ENCODE results near the gene GMPPA.

GMPPA gene

DNA sequence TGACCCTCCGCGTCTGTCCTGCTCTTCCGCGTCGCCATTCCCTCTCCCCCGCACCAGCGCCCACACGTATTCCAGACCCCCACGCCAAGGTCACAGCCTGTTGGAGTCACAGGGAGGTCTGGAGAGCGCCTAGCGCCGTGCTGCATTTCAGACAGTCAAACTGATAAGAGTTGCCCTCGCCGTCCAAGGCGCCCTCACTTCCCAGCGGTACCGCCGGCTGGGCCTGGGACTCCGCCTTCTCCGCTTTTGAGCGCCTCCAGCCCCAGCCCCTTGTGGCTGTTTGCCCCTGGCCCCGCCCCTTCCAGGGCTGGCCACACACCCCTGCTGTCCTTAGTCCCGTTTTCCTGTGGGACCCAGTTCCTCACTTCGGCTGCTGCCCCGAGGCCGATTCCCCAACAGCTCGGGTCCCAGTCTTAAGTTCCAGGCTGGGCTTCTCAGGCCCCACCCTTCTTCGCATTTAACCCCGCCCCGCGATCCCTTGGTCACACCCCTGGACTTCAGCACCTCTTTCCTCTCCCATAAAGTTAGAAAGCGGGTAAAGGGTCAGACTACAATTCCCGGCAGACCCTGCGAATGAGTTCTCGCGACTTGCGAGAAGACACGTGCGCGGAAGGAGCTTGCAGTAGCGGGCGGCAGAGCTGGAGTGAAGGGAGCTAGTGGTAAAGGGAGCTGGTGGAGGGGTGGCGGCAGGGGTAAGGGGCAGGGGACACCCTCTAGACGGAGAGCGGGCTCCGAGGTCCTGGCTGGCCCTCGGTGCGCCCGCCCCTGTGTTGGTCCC lies at the start of gene GMPPA:
GMPPA (plus strand) TSS at position 612 of the 778 bp plus-strand sequence. CDS start 1,085 bp downstream, outside the sequence.
- peak; percentile 90 to 93 for DNase-seq

DNA sequence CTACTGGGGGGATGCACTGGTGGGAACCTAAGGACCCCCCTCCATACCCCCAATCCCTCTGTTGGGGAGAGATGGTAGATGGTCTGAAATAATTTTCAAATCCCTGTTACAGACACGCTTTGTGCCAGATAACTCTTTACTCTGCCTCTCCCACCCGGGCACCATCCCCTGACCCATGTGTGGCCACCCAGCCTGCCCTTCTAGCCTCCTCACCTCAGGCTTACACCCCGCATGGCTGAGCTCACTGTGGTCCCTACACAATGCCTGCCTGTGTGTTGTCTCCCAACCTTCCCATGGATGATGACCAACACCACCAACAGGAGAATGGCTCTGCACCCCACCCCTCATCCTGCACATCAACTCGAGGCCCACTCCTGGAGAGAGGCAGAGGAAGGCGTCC lies 49.1 kb upstream of the GMPPA start:
- no peak for DNase-seq

DNA sequence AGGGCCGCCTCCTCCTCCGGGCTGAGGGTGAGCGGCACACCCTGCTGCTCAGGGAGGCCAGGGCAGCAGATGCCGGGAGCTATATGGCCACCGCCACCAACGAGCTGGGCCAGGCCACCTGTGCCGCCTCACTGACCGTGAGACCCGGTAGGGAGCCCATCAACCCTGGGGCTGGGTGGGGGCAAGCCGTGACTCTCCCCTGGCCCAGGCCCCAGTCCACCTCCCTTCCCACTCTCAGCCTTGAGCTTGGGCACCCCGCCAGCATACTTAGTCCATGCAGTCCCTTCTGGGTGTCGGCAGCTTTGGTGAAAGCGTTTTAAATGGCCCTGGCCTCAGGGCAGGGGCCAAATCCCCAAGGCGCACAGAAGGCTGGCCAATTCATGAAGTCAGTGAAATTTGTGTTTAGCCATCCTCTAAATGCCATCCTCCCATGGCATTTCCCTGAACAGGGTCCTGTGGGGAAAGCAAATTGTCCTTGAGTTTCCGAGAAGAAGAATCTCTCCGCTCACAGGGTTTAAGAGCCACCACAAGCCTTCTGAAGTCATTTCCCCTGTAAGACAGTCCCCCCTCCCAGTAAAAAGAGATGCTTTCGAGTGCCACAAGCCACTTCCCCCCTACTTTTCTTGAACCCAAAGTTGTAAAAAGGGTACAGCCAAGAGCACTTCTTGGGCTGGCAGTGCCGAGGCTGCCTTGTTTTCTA lies 46.9 kb upstream of the GMPPA start:
- DNase-seq: no peak

DNA sequence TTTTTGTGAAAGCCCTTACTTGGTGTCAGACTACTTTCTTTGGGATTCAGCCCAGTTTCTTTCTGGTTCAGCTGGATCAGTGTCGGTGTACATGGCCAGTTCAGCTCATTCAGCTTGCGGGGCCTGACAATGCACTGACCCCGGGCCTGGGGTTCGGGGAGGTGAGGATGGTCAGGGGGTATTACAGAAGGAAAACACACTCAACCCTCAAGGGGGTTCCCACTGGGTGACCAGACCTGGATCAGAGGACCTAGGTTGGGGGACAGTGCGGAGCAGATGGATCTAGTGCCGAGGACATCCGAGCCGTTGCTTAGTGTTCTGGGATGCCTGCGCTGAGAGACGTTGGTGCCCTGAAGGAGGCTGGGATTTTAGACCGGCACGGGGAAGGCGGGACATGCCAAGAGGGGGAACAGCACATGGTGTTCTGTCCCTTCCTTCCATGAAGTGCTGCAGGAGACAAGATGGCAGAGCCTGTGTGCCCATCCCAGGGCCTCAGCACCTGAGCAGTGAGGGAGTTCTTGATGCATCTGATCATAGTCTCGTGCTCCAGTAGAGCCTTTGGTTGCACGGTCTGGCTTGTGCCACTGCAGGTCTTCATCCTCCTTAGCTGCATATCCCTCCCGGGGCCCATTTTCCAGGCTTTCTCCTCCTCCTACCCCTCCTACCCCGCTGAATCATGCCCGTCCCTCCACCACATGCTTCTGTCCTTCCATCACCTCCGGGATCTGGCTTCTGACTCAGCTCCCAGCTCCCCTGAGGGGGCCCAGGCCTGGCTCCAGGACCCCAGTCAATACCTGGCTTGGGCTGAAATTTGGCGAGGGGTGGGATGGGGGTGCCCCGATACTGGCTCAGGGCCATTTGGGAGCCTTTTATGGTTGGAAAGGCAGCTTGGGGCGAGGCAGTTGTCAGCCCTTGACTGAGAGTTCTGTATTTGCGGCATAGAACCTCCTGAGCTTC lies 46.1 kb upstream of the GMPPA start:
- DNase-seq: no peak

DNA sequence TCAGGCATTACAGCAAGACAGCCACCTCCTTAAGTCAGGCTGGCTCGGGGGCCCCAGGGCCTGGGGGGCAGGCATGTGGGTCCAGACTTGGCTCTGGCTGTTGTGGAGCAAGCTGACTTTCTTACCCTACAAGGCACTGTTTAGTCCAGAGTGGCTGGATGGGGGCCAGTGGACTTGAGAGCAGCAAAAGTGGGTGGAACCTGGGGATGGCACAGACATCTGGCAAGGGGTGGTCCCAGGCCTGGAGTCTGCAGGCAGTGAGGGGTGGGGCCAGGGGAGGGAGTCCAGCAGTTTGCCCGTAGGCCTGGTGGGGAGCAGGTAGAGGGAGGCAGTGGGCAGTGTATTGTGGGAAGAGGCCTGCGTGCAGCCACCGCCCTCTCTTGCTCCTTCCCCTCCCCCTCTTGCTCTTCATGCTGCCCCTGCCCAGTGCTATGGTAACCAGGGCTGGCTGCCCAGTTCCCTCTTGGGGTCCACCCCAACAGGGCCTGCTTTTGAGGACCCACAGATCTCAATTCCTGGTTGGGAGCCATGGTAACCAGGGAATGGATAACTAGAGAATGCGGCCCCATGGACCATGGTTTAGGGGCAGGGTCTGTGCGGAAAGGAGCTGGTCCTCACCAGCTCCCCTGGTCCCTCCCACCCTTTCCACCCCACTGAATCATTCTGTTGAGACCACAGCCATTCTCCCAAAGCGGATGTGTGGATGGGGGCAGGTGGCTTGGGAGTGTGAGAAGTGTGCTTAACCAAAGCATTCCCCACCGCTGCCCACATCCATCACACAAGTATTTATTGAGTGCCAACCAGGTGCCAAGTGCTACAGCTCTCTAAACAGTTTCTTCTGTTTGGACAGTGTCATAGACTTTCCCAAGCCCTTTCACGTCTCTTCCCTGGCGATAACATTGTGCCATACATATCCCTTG lies 44.8 kb upstream of the GMPPA start:
- no peak for DNase-seq

DNA sequence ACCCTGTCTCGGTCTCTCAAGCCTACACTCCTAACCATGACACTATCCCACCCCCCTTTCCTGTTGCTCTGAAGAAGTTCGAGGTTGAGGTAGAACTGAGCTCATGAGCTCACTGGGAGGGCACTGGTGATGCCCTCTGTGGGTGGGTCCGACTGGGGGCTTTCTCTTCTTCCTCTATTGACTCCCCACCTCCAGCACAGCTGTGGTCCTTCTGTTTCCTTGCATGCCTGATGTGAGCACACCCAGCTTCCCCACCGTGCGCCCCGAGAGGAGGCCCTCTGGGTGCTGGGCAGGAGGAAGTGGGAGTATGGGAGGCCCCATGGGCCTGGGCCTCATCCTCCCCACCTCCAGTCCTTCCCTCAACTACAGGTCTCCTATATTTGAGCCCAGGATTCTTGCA lies 43.1 kb upstream of the GMPPA start:
- no peak for DNase-seq

DNA sequence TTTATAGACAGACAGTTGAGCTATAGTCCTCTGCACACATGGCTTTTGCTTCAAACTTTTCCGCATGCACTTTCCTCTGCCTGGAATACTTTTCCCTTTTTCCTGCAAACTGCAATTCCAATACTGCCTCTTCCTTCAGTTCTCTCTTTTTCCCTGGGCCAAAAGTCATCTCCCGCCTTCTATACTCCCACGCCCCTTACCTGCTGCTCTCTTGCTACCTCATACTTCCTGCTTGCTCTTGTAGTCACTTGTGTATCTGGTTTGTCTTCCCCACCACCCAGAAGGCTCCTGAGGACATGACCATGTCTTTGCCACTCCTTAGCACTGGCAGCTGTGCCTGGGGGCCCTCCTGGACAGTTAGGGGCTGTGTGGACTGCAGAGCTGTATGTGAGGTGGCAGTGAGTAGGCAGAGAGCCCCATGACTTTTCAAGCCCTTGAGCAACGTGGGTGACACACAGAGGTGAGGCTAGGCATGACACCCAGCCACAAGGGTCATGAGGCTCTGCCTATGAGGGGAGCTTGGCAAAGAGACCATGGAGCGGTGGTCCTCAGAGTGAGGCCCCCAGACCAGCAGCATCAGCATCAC lies 40.8 kb upstream of the GMPPA start:
- DNase-seq: no peak

DNA sequence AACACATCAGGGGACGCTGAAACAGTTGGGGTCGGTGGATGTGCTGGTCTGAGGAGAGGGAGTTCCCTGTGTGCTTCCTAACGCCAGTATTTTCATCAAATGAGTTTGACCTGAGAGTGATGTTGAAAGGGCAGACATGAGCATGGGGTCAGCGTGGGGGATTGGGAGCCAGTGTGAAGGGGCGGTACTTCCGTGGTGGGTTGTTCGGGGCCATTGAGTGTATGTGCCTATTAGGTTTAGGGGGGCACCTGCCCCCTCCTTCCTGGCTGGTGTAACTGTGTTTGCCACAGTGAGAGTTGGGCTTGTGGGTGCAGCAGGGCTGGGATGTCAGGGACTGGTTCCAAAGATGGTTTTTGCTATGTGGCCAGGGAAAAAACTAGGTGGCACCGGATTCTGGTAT lies 39.7 kb upstream of the GMPPA start:
- DNase-seq: no peak

DNA sequence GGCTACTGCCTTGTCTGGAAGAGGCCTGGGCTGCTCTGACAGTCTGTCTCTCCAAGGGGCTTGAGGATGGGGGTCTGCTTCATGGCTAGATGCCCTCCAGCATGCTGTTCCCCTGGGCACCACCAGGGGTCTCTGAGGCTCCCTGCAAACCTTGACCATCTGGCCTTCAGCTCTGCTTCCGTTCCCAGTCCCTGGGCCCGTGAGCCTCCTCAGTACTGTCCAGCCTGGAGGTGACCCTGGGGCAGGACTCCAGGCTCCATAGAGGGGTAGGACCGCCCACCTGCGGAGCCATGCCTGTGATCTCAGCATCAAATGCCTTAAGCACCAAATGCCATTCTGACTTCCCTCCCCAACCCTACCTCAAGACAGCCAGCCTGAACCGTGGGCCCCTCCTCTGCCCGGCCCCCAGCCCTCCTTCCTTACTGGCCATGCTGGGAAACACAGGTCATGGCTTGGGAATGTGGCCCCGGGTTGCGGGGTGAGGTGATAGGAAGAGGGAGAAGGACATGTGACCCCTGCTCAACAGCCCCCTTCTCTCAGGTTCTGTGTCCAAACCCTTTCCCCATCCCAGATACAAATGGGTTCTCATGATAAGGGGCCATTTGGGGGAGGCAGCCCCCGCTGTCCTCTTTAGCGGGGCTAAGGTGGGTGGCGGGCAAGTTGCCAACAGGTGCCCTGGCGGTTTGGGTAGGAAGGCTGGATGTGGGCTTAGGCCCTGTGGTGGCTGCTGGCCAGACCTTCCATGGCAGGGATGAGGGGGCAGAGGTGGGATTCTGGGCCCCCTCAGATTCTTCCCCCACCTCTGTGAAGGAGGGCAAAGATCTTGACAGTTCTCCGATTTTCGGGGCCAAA lies 39.0 kb upstream of the GMPPA start:
- peak; percentile 22 to 26 for DNase-seq

DNA sequence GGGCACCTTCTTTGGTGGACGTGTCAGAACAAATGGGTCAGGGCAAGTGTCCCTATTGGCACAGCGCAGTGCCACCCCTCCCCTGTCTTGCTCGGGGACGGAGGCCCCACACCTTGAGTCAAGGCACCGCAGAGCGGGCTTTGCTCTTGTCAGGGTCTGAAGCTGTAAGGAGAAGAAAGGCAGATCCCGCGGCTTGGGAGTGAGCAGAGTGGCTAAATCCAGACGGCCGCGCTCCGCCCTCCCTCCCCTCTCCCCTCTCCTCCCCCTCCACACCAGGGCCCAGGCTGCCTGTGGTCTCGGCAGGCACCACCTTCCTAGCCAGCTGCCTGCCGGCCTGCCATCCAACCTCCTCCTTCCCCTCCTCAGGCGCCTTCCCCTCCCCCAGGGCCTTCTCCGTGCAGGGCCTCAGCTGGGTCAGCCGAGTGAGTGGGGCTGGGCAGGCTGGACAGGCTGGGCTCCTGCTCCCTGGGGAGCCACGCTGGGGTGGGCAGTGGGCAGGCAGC lies 38.2 kb upstream of the GMPPA start:
- DNase-seq: no peak

DNA sequence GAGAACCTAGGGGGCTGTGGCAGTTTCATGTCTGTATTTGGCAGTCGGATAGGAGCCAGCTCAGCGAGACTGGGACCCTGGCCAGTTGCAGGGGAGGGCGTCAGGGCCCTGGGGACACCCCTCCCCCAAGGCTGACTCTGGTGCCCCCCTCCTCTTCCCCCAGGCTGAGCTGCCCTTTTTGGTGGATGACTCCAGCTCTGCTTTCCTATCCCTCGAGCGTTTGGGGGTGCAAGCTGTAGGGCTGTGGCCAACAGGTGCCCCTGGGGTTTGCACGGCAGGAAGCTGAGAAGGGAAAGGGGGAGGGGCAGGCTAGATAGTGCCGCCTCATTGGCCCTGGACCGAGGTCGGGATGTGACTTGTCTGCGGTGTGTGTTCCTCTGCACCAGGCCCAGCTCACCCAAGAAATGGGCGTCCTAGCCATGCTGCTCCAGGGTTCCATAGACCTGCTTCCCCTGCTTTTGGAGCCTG lies 37.6 kb upstream of the GMPPA start:
- no peak for DNase-seq

DNA sequence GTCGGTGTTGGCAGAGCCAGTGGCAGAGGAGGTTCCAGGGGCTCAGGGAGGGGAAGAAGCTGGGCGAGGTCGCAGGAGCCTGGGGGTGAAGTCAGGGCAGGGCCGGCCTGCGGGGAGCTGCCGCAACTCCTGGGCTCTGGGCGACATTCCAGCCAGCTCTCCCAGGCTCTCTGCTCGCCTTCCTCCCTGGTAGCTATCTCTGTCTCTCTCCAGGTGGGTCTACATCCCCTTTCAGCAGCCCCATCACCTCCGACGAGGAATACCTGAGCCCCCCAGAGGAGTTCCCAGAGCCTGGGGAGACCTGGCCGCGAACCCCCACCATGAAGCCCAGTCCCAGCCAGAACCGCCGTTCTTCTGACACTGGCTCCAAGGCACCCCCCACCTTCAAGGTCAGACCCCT lies 37.0 kb upstream of the GMPPA start:
- DNase-seq: no peak

DNA sequence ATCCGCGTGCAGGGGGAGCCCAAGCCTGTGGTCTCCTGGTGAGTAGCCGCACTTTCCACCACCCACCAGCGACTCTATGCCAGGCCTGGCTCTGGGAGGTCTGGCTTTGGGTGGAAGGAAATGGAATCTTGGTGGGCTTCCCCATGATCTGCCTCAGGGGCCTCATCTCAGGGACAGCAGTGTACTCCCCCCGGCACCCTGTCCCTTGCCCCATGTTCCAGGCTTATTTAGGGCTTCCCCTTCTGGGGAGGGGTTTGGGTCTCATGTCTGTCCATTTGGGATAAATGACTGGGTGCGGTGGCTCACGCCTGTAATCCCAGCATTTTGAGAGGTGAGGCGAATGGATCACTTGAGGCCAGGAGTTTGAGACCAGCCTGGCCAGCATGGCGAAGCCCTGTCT lies 36.3 kb upstream of the GMPPA start:
- no peak for DNase-seq

DNA sequence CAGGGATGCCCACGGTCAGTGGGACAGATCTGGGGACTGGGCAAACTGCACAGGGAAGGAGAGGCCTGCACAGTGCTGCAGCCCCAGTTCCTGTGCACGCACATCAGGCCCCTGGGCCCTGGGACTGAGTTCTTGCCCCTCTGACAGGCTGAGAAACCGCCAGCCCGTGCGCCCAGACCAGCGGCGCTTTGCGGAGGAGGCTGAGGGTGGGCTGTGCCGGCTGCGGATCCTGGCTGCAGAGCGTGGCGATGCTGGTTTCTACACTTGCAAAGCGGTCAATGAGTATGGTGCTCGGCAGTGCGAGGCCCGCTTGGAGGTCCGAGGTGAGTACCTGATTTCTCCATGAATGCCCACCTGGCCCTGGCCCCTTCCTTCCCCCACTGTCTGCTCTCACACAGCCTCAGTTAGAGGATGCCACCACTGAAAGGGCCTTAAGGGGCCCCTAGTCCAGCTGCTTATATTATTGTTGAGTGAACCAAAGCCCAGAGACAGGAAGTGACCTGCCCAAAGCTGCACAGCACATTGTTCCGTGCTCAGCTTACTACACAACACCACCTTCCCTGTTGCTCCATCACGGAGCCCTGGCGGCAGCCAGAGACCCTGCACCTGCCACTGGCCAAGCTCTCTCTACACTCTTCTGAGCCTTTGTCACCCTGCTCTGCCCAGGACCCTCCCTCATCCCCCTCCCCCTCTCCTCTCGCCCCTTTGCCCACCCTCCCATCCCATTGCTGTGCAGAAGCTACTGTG lies 34.2 kb upstream of the GMPPA start:
- DNase-seq: no peak

DNA sequence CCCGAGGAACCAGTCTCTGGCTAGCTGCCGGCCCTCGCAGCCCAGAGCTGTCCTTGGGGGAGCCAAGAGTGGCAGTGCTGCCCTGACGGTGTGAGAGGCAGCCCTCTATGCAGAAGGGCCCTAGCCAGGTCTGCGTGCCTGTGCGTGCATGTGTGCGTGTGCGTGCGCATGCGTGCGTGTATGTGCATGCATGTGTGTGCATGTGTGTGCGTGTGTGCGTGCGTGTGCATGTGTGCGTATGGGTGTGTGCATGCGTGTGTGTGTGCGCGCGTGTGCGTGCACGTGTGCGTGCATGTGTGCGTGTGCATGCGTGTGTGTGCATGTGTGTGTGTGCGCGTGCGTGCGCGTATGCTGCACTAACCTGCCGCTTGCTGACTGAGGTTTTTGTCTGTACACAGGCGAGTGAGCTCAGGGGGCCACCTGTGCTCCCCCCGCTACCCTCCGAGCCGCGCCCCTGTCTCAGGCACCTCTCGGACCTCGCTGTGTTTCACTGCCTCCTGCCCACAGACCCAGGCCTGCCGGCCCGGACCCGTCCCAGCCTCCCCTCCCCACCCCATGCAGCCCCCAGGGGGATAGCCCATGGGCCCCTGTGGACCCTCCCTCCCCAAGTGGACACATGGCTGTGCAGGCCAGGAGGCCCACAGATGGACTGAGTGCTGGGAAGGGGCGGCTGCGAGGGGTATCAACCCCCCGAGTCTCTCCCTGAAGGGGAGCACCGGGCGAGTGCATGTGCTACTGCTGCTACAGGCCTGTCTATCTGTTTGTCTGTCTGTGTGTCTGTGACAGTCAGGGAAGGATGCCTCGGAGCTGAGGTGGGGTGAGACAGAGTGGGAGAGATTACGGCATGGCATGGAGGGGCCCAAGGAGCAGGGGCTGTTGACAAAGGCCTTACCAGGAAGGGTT lies 32.8 kb upstream of the GMPPA start:
- DNase-seq: no peak

DNA sequence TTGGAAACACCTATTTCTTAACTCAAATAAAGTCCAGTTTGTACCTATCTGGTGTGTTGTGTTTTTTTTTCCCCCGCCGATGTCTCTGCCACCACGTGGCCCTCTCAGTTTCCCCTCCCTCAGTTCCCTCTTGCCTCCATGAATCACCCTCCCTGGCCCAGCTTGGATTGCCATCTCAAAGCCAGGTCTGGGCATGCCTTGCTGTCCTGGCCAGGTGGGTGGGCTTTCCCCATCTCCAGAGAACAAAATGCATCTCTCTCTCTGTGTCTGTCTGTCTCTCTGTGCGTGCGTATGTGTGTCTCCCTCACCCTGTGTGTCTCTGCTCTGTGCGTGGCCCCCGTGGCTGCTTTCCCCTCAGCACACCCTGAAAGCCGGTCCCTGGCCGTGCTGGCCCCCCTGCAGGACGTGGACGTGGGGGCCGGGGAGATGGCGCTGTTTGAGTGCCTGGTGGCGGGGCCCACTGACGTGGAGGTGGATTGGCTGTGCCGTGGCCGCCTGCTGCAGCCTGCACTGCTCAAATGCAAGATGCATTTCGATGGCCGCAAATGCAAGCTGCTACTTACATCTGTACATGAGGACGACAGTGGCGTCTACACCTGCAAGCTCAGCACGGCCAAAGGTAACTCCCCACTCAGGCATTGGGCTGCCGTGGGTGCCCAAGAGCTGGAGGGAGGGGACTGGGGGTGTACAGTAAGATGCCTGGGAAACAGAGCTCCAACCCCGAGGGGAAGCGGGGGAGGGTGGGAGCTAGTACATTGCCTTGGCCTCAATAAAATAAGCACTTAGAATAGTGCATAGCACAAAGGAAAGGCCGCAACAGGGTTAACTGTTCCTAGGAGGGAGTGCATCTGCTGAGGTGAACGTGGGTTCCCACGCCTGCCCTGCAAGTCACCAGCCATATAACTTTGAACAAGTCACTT lies 31.6 kb upstream of the GMPPA start:
- DNase-seq: no peak

DNA sequence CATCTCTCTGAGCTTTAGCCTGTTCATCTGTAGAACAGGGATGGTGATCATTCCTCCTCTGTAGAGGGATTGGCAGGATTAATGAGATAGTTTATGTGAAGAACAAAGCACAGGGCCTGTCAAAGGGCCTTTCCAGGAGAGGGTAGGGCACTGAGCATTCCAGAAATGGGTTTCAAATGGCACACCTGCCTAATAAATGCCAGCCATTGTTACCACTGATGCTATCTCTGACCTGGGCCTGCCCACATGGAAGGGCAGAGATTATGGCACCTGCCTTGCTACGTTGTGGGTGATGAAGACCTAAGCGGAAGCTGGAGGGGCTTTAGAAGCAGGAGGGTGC lies 31.0 kb upstream of the GMPPA start:
- DNase-seq: no peak

Measured in activated CD4-positive, alpha-beta T cell treated with anti-CD3 and anti-CD28 coated beads for 4 hours (primary cell).